TTC549 (cell line): ENCODE measurements around the gene PTPRN2.
"Not testable (repeated sequence)": the region's sequence is repeated elsewhere in the genome, so short reads cannot be mapped to it uniquely, and the experiment has no call there.

Source experiments
- FAIRE-seq: peaks from 2 replicates; lab custom pipeline; 2012; peaks lifted over from hg19 to GRCh38; lab: Jason Lieb, UNC

The PTPRN2 gene

DNA sequence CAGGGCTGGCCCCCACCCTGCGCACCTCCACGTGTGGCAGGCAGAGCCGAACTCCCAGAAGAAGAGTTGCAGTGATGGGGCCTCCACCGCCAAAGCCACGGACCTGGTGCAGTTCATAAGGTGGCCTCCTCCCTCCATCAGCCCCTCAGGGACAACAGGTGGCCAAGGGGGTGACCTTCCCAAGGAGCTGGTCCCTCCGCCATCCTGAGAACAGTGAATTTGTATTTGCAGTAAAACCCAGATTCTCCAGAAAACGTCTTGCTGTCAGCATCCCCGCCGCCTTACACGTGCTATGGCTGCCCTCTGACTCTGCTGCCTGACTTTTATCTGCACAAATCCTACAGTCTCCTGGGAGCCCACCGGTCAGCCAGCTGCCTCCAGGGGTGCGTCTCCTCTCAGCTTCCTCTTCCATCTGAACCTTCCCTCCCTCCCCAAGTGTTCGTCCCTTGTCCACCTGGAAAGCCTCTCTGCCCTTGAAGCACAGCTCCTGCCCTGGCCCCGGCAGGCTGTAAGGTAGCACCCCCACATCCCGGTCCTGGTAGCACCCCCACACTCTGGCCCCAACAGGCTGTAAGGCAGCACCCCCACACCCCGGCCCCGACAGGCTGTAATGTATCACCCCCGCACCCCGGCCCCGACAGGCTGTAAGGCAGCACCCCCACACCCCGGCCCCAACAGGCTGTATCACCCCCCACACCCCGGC, 311.8 kb downstream of the PTPRN2 start:
- FAIRE-seq, result no peak

DNA sequence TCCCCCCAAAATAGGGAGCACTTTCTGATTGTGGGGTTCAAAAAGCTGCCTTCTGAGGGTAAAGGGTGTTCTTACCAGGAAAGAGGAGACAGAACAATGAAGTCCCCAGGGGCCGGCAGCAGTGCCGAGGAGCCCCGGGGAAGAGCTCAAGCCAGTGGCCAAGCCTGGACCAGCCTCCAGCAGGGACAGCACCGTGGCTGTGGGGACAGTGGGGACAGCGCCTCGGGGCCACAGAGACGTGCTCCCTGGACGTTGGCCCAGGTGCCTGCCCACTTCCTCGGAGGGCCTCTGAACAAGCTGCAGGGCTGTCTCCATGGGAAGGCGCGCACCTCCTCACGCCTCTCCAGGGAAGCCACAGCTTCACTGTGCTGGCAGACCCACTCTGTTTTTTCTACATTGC, 312.6 kb downstream of the PTPRN2 start:
- FAIRE-seq, result no peak

DNA sequence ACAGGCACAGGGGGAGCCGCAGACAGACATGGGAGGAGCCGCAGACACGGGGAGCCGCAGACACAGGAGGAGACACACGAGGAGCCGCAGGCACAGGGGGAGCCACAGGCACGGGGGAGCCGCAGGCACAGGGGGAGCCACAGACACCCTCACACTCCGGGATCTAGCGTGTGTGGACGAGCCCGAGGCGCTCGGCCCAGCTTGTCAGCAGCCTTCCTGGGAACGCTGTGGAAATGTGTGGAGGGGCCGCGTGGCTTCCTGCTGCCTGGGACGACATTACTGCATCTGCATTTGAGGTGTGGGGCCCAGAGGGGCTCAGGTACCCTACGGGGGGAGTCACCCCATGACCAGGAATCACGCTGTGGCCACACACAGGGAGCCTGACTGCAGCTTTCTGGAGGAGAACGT, 313.2 kb downstream of the PTPRN2 start:
- no peak for FAIRE-seq

DNA sequence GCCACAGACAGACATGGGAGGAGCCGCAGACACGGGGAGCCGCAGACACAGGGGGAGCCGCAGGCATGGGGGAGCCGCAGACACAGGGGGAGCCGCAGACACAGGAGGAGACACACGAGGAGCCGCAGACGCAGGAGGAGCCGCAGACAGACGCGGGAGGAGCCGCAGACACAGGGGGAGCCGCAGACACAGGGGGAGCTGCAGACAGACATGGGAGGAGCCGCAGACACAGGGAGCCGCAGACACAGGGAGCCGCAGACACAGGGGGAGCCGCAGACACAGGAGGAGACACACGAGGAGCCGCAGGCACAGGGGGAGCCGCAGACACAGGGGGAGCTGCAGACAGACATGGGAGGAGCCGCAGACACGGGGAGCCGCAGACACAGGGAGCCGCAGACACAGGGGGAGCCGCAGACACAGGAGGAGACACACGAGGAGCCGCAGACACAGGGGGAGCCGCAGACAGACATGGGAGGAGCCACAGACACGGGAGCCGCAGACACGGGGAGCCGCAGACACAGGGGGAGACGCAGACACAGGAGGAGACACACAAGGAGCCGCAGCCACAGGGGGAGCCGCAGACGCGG, 313.8 kb downstream of the PTPRN2 start:
- not testable (repeated sequence) for FAIRE-seq

DNA sequence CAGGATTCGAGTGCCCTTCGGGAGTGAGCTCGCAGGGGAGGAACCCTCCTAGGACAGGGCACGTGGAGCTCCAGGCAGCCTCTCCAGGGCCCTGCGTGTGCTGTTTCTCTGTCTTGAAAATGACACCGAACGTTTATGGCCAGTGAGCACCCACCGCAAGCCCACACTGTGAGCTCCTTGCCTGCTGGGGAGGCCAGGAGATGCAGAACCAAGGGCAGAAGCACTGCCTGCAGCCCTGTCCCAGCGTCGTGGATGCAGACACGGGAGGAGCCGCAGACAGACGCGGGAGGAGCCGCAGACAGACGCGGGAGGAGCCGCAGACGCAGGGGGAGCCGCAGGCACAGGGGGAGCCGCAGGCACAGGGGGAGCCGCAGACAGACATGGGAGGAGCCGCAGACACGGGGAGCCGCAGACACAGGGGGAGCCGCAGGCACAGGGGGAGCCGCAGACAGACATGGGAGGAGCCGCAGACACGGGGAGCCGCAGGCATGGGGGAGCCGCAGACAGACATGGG, 314.4 kb downstream of the PTPRN2 start:
- no peak for FAIRE-seq

DNA sequence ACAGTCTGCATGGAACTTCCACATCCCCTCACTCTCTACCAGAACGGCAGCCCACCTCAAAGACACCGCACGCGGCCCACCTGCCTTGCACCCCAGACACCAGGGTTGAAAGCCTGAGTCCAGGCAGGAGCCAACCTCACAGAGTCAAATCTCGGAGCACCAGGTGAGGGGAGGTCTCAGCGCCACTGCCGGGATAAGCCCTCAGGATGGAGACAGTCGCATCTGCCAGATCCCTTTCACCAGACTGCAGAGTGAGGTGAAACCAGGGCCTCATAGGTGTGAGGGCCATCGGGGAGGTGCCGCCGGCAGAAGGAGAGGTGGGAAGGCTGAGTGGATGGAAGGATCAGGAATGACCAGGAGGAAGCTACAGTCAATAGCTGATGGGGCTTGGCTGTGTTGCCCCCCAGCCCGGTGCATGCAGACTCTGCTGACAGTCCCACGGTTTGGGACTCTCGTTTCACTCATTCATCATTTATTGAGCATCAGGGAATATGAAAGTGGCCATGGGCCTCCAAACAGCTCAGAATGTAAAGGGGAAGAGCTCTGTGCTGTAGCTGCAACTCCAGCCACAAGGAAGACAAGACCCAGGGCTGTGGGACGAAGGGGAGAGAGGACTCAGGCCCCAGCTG, 315.0 kb downstream of the PTPRN2 start:
- FAIRE-seq, result no peak

DNA sequence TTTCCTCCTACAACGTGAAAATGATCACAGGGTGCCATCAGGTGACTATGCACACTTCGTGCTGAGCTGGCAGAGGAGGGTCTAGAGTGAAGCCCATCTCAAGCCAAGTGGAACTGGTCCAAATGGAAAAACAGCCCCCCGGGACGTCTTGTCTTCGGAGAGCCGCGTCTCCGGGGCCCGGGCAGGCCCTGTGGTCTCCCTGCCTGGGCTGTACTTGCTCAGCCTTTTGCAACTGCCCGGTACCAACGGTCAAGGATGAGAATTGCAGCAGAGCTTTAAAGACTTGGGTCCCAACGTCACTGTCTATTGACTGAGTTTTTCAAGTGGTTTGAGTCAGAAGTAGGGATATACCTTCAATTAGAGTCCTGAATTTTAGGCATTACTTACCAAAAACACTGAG, 315.5 kb downstream of the PTPRN2 start:
- no peak for FAIRE-seq

DNA sequence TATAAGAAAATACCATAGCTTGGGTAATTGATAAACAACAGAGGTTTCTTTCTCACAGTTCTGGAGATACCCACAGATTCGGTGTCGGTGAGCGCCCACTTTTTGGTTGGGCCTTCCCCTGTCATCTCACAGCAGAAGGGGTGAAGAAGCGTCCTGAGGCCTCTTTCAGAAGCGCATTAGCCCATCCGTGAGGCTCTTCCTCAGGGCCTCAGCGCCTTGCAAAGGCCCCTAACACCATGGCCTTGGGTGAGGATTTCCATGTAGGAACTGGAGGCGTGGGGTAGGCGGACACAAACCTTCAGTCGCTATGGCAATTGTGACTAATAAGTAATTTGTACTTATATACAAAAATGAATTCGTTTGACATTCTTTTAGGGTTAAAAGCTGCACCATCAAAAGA, 316.0 kb downstream of the PTPRN2 start:
- no peak for FAIRE-seq

DNA sequence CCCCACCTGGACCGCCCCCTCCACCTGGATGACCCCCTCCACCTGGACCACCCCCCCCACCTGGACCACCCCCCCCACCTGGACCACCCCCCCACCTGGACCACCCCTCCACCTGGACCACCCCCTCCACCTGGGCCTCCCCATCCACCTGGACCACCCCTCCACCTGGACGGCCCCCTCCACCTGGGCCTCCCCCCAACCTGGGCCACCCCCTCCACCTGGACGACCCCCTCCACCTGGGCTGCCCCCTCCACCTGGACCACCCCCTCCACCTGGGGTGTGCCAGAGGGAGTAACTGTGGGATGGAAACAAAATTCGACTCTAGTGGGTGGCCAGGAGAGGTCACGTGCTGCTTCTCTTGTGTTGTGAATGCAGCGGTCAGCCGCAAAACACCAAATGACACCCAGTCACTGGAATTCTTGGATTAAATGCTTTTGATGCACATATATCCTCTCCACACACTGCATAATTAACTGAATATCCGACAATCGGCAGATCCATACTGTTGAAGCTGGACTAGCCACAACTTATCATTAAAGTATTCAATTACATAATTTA, 316.7 kb downstream of the PTPRN2 start:
- FAIRE-seq, result no peak

DNA sequence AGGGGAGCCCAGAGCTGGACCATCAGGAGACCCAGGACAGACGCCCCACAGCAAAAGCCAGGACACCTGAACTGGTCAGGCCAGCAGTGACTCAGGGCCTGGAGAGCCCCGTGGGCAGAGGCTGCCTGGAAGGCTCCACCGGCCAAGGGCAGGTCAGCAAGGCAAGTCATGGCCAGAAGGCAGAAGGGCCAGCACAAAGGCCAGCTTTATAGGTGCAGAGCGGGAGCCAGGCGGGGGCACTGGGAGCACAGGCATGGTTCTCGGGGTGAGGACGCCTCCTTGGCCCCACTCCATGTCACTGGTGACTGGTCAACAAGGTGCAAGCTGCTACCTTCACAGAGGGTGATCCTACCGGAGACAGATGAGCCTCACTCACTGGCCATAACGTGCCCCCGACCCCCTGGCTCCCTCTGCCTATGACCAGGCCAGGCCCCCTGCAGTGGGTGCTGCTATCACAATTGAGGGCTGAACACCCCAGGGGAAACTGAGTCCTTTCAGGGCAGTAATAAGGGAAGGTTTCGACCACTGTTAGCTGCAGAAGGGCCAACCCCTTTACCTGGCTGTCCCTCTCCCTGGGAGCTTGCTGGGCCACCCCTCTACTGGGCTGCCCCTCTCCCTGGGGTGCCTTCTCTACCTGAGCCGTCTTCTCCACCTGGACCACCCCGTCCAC, 317.4 kb downstream of the PTPRN2 start:
- no peak for FAIRE-seq

DNA sequence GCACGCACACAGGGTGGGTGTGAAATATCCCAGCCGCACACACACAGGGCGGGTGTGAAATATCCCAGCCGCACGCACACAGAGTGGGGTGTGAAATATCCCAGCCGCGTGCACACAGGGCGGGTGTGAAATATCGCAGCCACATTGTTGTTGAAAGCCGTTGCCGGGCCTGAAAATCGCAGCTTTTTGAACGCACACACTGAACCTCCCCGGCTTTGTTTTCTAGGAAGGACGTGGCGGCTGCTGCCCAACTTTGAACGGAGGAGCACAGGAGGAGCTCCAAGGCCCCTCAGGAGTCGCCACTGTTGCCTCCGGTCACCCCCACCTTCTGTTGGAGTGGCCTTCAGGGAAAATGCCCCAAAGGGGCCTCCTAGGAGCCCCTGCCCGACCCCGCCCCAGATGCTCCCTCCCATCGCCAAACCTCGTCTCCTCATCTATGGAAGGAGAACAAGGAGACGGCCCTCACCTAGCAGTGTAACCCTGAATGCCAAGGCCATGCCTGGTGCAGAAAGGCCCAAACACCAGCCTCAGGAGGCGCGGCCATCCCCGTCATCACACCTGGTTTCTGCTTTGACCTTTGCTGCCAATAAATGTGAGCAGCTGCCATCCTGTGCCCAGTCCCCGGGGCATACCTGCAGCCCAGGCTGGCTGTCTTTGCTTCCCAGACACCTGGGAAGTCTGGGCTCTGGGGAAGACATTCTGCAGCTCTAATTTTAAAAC, 318.6 kb downstream of the PTPRN2 start:
- FAIRE-seq, result no peak

DNA sequence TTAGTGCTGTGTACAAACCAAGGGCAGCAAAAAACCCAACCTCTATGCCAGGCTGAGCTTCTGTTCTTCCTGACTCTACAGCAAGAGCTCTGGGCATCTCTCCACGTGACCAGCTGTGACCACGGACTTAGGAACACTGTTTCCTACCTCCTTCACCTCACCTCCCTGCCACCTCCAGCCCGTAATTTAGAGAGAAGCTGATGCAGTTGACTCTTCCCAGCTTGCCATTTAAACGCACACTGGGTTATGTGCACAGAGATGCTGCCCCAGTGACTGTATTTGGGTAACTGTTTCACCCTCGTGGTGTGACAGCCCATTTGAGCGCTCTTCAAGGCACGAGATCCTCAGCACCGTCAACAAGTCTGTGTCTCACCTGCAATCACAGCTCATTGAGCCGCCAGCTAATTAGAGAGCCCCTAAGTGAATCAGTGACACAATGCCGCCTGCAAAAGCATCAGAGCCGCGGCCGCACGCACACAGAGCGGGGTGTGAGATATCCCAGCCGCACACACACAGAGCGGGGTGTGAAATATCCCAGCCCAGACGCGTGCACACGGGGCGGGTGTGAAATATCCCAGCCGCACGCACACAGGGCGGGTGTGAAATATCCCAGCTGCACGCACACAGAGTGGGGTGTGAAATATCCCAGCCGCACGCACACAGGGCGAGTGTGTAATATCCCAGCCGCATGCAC, 319.7 kb downstream of the PTPRN2 start:
- no peak for FAIRE-seq

DNA sequence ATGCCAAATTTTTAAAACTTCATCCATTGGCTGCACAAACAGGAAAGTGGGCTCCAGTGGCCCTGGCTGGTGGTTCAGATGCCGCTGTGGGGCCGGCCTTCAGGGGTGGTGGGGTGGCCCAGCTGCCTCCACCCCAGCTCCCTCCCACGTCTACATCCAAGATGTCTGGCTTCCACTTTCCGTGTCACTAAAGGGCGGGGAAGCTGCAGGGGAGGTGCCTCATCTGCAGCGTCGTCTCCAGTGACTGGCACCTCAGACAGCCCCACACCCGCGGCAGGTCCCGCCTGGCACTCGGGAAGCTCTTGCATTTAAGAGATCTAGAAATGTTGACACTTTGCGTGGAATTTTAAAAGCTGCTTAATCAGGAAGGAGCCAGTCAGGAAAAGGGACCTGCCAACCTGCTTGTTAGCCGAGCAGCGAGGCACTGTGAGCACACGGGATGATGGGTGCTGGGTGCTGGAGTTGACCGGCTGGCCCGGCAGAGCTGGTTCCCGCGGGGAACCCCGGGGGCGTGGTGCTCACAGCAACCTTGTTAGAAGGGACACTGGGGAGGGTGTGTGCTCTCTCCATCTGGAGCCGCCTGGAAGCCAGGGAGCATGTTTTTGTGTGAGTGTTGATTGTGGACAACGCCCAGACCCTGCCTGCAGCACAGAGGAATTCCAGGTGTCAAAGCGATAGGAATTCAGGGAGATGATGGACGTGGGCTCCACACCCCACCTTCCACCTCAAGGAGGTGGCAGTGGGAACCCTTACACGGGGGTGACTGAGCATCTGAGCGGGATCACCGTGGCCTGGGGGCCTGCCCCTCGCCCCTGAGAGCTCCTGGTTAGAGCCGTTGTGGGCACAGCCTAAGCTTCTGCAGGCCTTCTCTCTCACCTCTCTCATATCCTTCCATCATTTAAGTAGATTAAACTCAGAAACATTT, 320.5 kb downstream of the PTPRN2 start:
- FAIRE-seq, result no peak

DNA sequence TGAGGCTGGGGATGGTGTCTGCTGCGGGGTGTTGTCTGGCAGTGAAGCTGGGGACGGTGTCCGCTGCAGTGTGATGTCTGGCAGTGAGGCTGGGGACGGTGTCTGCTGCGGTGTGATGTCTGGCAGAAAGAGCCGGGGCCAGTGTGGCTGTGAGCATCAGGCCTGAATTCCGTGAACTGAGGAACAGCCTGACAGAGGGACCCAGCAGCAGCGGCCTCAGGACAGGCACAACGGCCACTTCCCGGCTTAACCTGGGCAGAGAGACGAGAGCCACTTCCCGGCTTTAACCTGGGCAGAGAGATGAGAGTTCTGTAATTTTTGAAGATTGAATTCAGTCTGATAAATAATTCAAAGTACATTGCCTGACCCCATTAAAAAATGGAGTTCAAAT, 321.2 kb downstream of the PTPRN2 start:
- FAIRE-seq, result no peak

DNA sequence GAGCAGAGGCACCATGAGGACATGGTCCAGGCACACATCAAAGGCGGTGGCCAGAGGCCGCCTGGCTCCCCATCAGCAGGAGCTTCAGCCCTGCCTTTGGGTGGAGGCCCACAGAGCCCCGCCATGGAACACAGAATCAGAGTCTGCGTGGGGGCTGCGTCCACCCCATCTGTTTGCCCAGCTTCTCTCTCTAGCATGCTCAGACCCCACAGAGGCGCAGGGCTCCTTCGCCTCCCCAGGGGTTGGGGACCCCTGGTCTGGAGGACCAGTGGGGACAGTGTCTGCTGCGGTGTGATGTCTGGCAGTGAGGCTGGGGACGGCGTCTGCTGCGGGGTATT, 321.9 kb downstream of the PTPRN2 start:
- FAIRE-seq, result no peak

DNA sequence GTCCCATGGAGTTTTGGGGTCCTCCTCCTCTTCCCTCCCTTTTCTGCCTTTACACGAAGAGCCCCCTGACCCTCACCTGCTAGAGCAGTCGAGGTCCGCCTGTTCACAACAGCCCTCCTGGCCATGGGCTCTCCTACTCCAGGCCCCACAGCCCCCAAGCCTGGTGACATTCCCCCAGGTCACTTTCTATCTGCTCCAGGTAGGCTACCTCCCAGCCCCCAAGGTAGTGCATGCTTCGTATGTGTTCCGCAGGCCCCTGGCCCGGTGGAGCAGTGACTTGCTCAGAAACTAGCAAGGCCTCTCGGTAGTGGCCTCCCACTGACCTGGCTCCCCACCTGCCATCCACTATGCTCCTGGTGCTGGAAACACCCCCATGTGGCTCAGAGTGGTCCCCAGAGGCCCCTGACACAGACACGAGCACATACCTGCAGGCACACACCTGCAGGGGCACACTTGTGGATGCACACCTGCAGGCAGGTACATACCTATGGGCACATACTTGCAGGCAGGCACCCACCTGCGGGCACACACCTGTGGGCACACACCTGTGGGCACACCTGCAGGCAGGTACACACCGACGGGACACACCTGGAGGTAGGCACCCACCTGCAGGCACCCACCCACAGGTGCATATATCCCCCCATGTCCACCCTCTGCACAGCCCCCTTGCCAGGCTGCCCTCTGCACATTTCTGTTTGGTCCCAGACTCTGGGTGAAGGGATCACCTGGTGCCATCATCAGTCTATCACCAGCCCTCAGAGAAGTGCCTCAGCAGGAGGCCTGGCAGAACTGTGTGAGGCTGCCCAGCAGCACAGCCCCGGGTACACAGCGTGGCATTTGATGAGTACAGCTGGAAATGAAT, 322.5 kb downstream of the PTPRN2 start:
- no peak for FAIRE-seq

DNA sequence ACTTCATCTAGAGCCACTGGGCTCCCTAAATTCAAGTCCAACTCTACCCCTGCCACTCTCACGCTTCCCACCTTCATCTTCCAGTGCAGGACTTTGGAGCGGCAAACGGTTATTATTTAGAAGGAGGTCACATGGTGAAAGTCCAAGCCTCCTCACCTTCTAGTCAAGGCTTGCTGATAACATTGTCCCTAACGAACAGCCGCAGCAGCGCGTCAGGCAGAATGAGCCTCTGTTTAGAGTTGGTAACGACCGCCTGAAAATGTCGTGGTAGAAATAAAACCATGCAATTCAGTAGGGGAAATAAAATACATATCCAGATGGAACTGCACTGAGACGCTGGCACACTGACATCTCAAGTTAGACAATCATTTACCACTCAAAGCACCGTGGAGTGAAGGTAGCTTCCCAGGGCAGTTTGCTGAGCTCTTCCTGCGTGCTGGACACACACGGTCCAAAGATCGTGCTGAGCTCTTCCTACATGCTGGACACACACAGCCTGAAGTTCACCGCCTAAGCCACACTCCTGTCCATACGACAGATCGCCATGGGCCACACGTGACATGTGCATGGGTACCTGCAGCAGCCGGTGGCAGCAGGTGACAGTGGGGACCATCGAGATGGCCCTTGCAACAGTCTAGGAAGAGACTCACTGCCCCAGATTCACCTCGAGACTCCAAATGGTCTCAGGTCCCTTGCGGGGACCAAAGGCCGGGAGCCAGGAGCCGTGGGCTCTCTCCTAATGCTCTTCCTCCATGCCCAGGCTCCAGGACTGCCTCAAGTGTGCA, 323.5 kb downstream of the PTPRN2 start:
- no peak for FAIRE-seq

DNA sequence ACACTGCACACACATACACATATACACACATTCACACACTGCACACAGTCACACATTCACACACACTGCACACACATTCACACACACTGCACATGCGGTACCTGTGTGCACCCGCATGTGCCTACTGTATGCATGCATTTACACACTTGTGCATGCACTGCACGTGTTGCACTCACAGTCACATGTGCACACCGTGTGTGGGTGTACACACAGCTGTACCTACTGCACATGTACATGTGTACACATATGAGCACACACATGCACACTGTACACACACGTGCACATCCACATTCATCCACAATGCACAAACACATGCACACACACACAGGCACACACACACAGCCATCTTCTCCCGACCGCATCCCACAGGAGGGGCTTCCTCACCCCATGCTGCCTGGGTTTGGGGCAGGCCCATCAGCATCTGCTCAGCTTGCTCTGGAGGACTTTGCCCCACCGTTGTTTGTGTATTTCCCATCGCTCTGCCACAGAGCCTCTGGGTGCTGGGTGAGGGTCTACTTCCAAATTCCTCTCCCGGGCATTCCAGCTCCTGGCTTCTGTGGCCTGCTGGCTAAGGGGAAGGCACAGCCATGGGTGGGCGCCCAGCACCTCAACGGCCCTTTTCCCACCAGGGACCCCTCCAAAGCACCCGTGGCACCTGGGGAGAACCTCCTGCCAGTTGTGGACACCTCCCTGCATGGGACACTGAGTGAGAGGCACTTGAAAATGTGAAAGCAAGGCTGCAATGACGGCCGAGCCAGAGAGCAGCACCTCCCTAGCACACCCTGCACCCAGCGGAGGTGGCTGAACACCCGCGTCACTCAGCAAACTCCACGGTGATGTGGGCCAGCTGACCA, 324.3 kb downstream of the PTPRN2 start:
- no peak for FAIRE-seq
